ENCODE results near the gene RALGAPA2. TPM values are rescaled to one million over a fixed set of nuclear protein-coding genes. Genes with fewer than 3 reads are reported as not detected.

The RALGAPA2 gene
- total and polyA plus RNA-seq, 2 of the 13 experiments (the other 11 are each of a cell fraction or from before 2014, with no cell fraction given), result 13.8 to 17.7 TPM

DNA sequence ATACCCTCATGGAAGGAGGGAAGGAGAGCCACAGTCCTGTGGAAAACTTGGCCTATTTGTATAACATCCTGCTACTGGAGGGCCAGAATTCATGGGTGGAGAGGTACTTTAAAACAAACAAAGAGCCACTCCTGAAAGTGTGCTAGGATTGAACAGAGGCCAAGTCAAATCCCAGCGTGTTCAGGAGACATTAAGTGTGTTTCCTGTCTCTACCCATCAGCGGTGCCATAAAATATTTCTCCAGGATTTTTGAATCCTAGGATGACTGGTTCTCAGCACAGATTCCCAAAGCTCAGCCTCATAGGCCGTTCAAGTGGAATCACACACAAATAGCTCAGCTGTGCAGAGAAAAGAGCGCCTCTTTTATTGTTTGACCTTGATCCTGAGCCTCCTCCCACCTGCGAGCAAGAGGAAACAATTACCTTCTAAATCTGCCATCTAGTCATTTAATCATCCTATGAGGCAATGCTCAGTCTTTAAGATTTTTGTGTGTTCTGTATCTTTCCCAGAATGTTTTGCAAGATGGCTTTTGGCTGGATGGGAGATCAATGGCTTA lies 31.8 kb upstream of the RALGAPA2 start (continued):
- TF ChIP-seq, protein P1, sequence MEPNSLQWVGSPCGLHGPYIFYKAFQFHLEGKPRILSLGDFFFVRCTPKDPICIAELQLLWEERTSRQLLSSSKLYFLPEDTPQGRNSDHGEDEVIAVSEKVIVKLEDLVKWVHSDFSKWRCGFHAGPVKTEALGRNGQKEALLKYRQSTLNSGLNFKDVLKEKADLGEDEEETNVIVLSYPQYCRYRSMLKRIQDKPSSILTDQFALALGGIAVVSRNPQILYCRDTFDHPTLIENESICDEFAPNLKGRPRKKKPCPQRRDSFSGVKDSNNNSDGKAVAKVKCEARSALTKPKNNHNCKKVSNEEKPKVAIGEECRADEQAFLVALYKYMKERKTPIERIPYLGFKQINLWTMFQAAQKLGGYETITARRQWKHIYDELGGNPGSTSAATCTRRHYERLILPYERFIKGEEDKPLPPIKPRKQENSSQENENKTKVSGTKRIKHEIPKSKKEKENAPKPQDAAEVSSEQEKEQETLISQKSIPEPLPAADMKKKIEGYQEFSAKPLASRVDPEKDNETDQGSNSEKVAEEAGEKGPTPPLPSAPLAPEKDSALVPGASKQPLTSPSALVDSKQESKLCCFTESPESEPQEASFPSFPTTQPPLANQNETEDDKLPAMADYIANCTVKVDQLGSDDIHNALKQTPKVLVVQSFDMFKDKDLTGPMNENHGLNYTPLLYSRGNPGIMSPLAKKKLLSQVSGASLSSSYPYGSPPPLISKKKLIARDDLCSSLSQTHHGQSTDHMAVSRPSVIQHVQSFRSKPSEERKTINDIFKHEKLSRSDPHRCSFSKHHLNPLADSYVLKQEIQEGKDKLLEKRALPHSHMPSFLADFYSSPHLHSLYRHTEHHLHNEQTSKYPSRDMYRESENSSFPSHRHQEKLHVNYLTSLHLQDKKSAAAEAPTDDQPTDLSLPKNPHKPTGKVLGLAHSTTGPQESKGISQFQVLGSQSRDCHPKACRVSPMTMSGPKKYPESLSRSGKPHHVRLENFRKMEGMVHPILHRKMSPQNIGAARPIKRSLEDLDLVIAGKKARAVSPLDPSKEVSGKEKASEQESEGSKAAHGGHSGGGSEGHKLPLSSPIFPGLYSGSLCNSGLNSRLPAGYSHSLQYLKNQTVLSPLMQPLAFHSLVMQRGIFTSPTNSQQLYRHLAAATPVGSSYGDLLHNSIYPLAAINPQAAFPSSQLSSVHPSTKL (CRISPR knock-in tag; IDR thresholded peaks at IDR 0.05), result peak; percentile 50; the same call in 1 of the 2 replicates
- TF ChIP-seq, protein P2, sequence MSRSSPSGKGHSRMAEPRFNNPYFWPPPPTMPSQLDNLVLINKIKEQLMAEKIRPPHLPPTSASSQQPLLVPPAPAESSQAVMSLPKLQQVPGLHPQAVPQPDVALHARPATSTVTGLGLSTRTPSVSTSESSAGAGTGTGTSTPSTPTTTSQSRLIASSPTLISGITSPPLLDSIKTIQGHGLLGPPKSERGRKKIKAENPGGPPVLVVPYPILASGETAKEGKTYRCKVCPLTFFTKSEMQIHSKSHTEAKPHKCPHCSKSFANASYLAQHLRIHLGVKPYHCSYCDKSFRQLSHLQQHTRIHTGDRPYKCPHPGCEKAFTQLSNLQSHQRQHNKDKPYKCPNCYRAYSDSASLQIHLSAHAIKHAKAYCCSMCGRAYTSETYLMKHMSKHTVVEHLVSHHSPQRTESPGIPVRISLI (CRISPR knock-in tag; IDR thresholded peaks at IDR 0.05; ENCODE audit: borderline replicate concordance), result no peak
- TF ChIP-seq CEBPG (CRISPR knock-in tag; IDR thresholded peaks at IDR 0.05) (0 out of 2 replicates have a peak, but pooled peaks have one; percentile 14), DMAP1 (CRISPR knock-in tag; IDR thresholded peaks at IDR 0.05) (0 out of 2 replicates have a peak, but pooled peaks have one; percentile 32), TCF12 (IDR thresholded peaks at IDR 0.05) (no peak), TCF12 (CRISPR knock-in tag; IDR thresholded peaks at IDR 0.05) (0 out of 2 replicates have a peak, but pooled peaks have one; percentile 17), ZFY (CRISPR knock-in tag; IDR thresholded peaks at IDR 0.05) (no peak), SOX13 (IDR thresholded peaks at IDR 0.05) (no peak), SOX13 (CRISPR knock-in tag; conservative IDR thresholded peaks at IDR 0.05 in 1 of 2, IDR thresholded peaks at IDR 0.05 in 1 of 2) (peak in 1 of 2 experiments; percentile 49; a peak in 1 of 4 replicates), NR2C2 (CRISPR knock-in tag; IDR thresholded peaks at IDR 0.05; ENCODE audit: borderline replicate concordance) (no peak), ZNF274 (CRISPR knock-in tag; IDR thresholded peaks at IDR 0.05) (no peak), ZNF644 (CRISPR knock-in tag; IDR thresholded peaks at IDR 0.05; ENCODE audit: low read depth) (0 out of 2 replicates have a peak, but pooled peaks have one; percentile 49), RBAK (CRISPR knock-in tag; IDR thresholded peaks at IDR 0.05) (no peak), SNAI1 (CRISPR knock-in tag; IDR thresholded peaks at IDR 0.05; ENCODE audit: borderline replicate concordance) (0 out of 2 replicates have a peak, but pooled peaks have one; percentile 37), ZFP36L1 (CRISPR knock-in tag; IDR thresholded peaks at IDR 0.05) (no peak), ZNF567 (CRISPR knock-in tag; IDR thresholded peaks at IDR 0.05; ENCODE audit: borderline replicate concordance) (peak; percentile 36; the same call in 1 of the 2 replicates)
- TF ChIP-seq, protein P3, sequence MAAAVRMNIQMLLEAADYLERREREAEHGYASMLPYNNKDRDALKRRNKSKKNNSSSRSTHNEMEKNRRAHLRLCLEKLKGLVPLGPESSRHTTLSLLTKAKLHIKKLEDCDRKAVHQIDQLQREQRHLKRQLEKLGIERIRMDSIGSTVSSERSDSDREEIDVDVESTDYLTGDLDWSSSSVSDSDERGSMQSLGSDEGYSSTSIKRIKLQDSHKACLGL (CRISPR knock-in tag; IDR thresholded peaks at IDR 0.05), result 0 out of 2 replicates have a peak, but pooled peaks have one; percentile 5
- TF ChIP-seq, protein P4, sequence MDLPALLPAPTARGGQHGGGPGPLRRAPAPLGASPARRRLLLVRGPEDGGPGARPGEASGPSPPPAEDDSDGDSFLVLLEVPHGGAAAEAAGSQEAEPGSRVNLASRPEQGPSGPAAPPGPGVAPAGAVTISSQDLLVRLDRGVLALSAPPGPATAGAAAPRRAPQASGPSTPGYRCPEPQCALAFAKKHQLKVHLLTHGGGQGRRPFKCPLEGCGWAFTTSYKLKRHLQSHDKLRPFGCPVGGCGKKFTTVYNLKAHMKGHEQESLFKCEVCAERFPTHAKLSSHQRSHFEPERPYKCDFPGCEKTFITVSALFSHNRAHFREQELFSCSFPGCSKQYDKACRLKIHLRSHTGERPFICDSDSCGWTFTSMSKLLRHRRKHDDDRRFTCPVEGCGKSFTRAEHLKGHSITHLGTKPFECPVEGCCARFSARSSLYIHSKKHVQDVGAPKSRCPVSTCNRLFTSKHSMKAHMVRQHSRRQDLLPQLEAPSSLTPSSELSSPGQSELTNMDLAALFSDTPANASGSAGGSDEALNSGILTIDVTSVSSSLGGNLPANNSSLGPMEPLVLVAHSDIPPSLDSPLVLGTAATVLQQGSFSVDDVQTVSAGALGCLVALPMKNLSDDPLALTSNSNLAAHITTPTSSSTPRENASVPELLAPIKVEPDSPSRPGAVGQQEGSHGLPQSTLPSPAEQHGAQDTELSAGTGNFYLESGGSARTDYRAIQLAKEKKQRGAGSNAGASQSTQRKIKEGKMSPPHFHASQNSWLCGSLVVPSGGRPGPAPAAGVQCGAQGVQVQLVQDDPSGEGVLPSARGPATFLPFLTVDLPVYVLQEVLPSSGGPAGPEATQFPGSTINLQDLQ (CRISPR knock-in tag; IDR thresholded peaks at IDR 0.05), result no peak
- TF ChIP-seq, protein P5, sequence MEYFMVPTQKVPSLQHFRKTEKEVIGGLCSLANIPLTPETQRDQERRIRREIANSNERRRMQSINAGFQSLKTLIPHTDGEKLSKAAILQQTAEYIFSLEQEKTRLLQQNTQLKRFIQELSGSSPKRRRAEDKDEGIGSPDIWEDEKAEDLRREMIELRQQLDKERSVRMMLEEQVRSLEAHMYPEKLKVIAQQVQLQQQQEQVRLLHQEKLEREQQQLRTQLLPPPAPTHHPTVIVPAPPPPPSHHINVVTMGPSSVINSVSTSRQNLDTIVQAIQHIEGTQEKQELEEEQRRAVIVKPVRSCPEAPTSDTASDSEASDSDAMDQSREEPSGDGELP (IDR thresholded peaks at IDR 0.05; ENCODE audit: borderline replicate concordance, low read depth), result peak; percentile 59; the same call in 1 of the 2 replicates

Measured in HepG2 (cell line).